A549 (cell line): ENCODE data around the gene AK1. TPM values are rescaled to one million over a fixed set of nuclear protein-coding genes. Genes with fewer than 3 reads are reported as not detected.
"Not testable (repeated sequence)": the region's sequence is repeated elsewhere in the genome, so short reads cannot be mapped to it uniquely, and the experiment has no call there.

Experiments used
- ATAC-seq, 2 experiments: fragments of 200-7000 bp in 1 of 2; fragments of >200 bp in 1 of 2; cut with Nextera tagmentation in 1 of 2; cut with Tn5 transposase in 1 of 2; 3 replicates each; pipeline versions ENCODE4 v1.8.0 to v1.9.1; 2018 to 2020; ENCODE audit warnings: mild to moderate bottlenecking in 1 of 2, moderate library complexity in 1 of 2
- CTCF ChIA-PET: fragments of 300-600 bp; sonication (Branson Sonifier 250); formaldehyde crosslinking; extraction: SDS; loops from one replicate; lab custom pipeline; 2021; ENCODE audit warnings: antibody characterized with exemption, inconsistent platforms; lab: Yijun Ruan, JAX
- POLR2A ChIA-PET: fragments of 350-600 bp; formaldehyde crosslinking; extraction: SDS; loops from one replicate; lab custom pipeline; 2021; ENCODE audit warnings: antibody characterized with exemption, inconsistent platforms; lab: Yijun Ruan, JAX
- DNase-seq, 2 experiments: peaks; one replicate each; pipeline versions ENCODE4 v3.0.0 to v3.0.0-alpha.2; 2011 to 2016; ENCODE audit warnings: low read depth in 1 of 2, low spot score in 1 of 2
- FAIRE-seq: peaks from 2 replicates; lab custom pipeline; 2011; peaks lifted over from hg19 to GRCh38; lab: Jason Lieb, UNC
- H3K27ac ChIP-seq, 2 experiments: fragments of >200 bp; sonication (Bioruptor Twin); formaldehyde crosslinking; 3 replicates each; pipeline ENCODE4 v1.5.1; 2016 to 2017
- H3K4me1 ChIP-seq: fragments of >200 bp; sonication (Bioruptor Twin); formaldehyde crosslinking; 3 replicates; pipeline ENCODE4 v1.6.1; 2016
- H3K4me2 ChIP-seq: fragments of >200 bp; sonication (Bioruptor Twin); formaldehyde crosslinking; 3 replicates; pipeline ENCODE4 v1.6.1; 2016
- H3K4me3 ChIP-seq: fragments of >200 bp; sonication (Bioruptor Twin); formaldehyde crosslinking; 3 replicates; pipeline ENCODE4 v1.5.1; 2016
- H3K9me3 ChIP-seq: fragments of >200 bp; sonication (Bioruptor Twin); formaldehyde crosslinking; 3 replicates; pipeline ENCODE4 v1.6.1; 2016
- CBX8 ChIP-seq: fragments of 200-600 bp; sonication (generic); IDR thresholded peaks from 2 replicates; pipeline ENCODE4 v1.6.1; 2016
- CHD2 ChIP-seq: fragments of 150-350 bp; IDR thresholded peaks from 2 replicates; pipeline ENCODE4 v1.6.1; 2014; ENCODE audit warnings: low read length; ENCODE audit not compliant: partially characterized antibody
- CHD4 ChIP-seq: fragments of 200-600 bp; sonication (generic); IDR thresholded peaks from 2 replicates; pipeline ENCODE4 v1.6.1; 2016; ENCODE audit warnings: antibody characterized with exemption, mild to moderate bottlenecking, borderline replicate concordance
- EHF ChIP-seq: fragments of 250-450 bp; sonication (Bioruptor Pico); IDR thresholded peaks from 2 replicates; pipeline ENCODE4 v1.5.0; 2020; ENCODE audit warnings: mild to moderate bottlenecking
- EHMT2 ChIP-seq: fragments of 200-600 bp; sonication (generic); IDR thresholded peaks from 2 replicates; pipeline ENCODE4 v1.6.1; 2016; ENCODE audit warnings: antibody characterized with exemption, low read depth, mild to moderate bottlenecking, moderate library complexity
- FOSL2 ChIP-seq, 2 experiments: fragments of 450-650 bp in 1 of 2; fragments of >200 bp in 1 of 2; sonication (Bioruptor Twin) in 1 of 2; formaldehyde crosslinking; IDR thresholded peaks; 2 replicates each; pipeline versions ENCODE4 v1.5.0 to v1.6.1; 2016 to 2020; ENCODE audit warnings: mild to moderate bottlenecking in 1 of 2, moderate library complexity in 1 of 2
- HDAC2 ChIP-seq: fragments of 200-600 bp; sonication (generic); IDR thresholded peaks from 2 replicates; pipeline ENCODE4 v1.6.1; 2016
- HOXB13 ChIP-seq: fragments of 250-450 bp; sonication (Bioruptor Pico); IDR thresholded peaks from 2 replicates; pipeline ENCODE4 v1.5.0; 2020; ENCODE audit warnings: low read depth, mild to moderate bottlenecking, moderate library complexity
- HOXB5 ChIP-seq: fragments of 250-450 bp; sonication (Bioruptor Pico); IDR thresholded peaks from 2 replicates; pipeline ENCODE4 v1.5.0; 2020; ENCODE audit warnings: mild to moderate bottlenecking, moderate library complexity
- JUN ChIP-seq, 2 experiments: fragments of >200 bp; sonication (Bioruptor Twin); formaldehyde crosslinking; IDR thresholded peaks; 2 replicates in 1 of 2; 3 replicates in 1 of 2; pipeline ENCODE4 v1.6.1; 2016 to 2017
- MAZ ChIP-seq: fragments of 150-350 bp; IDR thresholded peaks from 2 replicates; pipeline ENCODE4 v1.6.1; 2014; ENCODE audit warnings: antibody characterized with exemption, low read depth, low read length, borderline replicate concordance
- NFE2L2 ChIP-seq: fragments of 150-350 bp; conservative IDR thresholded peaks from 2 replicates; pipeline ENCODE4 v1.6.1; 2014; ENCODE audit warnings: low read length
- NR3C1 ChIP-seq: fragments of >200 bp; sonication (Bioruptor Twin); formaldehyde crosslinking; IDR thresholded peaks from 3 replicates; pipeline ENCODE4 v1.6.1; 2017
- RAD21 ChIP-seq, 2 experiments: fragments of >200 bp in 1 of 2; sonication (Bioruptor Twin) in 1 of 2; formaldehyde crosslinking in 1 of 2; IDR thresholded peaks in 1 of 2; conservative IDR thresholded peaks in 1 of 2; 2 replicates in 1 of 2; 3 replicates in 1 of 2; pipeline ENCODE4 v1.6.1; 2012 to 2018; ENCODE audit warnings: inconsistent platforms in 1 of 2
- RFX5 ChIP-seq: fragments of 450-650 bp; IDR thresholded peaks from 2 replicates; pipeline ENCODE4 v1.7.1; 2014; ENCODE audit warnings: antibody characterized with exemption, mild to moderate bottlenecking, moderate library complexity
- SMC3 ChIP-seq: fragments of >200 bp; sonication (Bioruptor Twin); formaldehyde crosslinking; IDR thresholded peaks from 3 replicates; pipeline ENCODE4 v1.6.1; 2018; ENCODE audit warnings: inconsistent platforms
- TFCP2L1 ChIP-seq: fragments of 250-450 bp; sonication (Bioruptor Pico); IDR thresholded peaks from 2 replicates; pipeline ENCODE4 v1.5.0; 2021; ENCODE audit warnings: mild to moderate bottlenecking
- TP53 ChIP-seq: fragments of 250-450 bp; sonication (Bioruptor Pico); IDR thresholded peaks from 2 replicates; pipeline ENCODE4 v1.5.0; 2021; ENCODE audit warnings: mild to moderate bottlenecking, moderate library complexity
- WGBS: methylation state at CpG from one replicate; pipeline ENCODE4 v1.1.6; 2017; ENCODE audit errors: missing lambda C conversion rate; 5-methylcytosine and 5-hydroxymethylcytosine counted together
- polyA plus RNA-seq, 4 experiments: library from polyadenylated mRNA; depleted of rRNA in 3 of 4; stranded (reverse); fragments of >200 nt; fragmentation: RNase III in 1 of 4; extraction: RNeasy Plus Mini Kit Qiagen cat#74134 plus additional on column Dnase treatment in 1 of 4; gene quantifications; 2 replicates in 3 of 4; 3 replicates in 1 of 4; pipeline ENCODE4 v1.2.3, GENCODE V29; 2011 to 2017
- TF ChIP-seq, protein P1 (sequence below): fragments of >200 bp; sonication (Bioruptor Twin); formaldehyde crosslinking; IDR thresholded peaks from 3 replicates; pipeline ENCODE4 v1.5.1; 2016
- TF ChIP-seq, protein P2 (sequence below): IDR thresholded peaks from 2 replicates; pipeline ENCODE4 v1.6.1; 2012
- TF ChIP-seq, protein P3 (sequence below): fragments of 200-600 bp; sonication (generic); IDR thresholded peaks from 2 replicates; pipeline ENCODE4 v1.6.1; 2016; ENCODE audit warnings: antibody characterized with exemption, mild to moderate bottlenecking, moderate library complexity
- TF ChIP-seq, protein P4 (sequence below): fragments of 150-350 bp; IDR thresholded peaks from 2 replicates; pipeline ENCODE4 v1.6.1; 2014; ENCODE audit warnings: low read depth, mild to moderate bottlenecking, low read length

Gene AK1
- polyA plus RNA-seq, 2 of the 4 experiments (the other 2 are of a cell fraction), result 30.0 to 31.9 TPM

DNA sequence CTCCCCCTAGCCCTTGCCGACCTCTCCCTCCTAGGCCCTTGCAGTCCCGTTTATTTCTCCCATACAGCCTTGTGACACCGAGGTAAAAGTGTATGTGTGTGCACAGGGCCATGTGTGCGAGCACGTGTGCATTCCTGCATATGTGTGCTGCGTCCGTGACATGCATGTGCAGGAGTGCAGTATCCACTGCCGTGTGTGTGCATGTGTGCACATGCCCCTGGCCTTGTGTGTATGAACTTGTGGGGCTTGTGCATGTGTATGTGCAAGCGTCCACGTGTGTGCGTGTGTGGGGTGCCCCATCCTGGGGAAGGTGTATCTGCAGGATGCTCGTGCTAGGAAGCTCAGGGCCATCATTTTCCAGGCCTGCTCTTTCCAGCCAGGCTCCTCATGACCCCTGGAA is 6.6 kb downstream of the AK1 start (continued):
- TF ChIP-seq RFX5, result no peak

DNA sequence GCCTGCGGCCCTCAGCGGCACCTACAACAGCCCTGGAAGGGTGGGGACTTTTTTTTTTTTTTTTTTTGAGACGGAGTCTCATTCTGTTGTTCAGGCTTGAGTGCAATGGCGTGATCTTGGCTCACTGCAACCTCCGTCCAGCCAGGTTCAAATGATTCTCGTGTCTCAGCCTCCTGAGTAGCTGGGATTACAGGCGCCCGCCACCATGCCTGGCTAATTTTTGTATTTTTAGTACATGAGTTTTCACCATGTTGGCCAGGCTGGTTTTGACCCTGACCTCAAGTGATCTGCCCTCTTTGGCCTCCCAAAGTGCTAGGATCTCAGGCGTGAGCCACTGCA is 7.4 kb downstream of the AK1 start:
- peaks cover 12% of the 10 kb centered on the region for H3K4me1 ChIP-seq
- not testable (repeated sequence) for DNase-seq, H3K4me3 ChIP-seq, H3K4me2 ChIP-seq, H3K27ac ChIP-seq, ATAC-seq, FAIRE-seq, H3K9me3 ChIP-seq
- POLR2A ChIA-PET, result interaction anchor here (0.6 to 1.1 kb wide), 4 partner anchors 67 to 419 kb away, joined by 3 to 10 read pairs (median 5); partner anchors contain the start of gene LRSAM1
- CTCF ChIA-PET, result interaction anchor here (0.6 to 13.7 kb wide), 81 partner anchors 8 to 408 kb away, joined by 3 to 117 read pairs (median 6); partner anchors contain the start of genes CDK9, ENG, FPGS and ST6GALNAC4
- 53% methylated on average over 9 of the region's 9 CpGs for WGBS

DNA sequence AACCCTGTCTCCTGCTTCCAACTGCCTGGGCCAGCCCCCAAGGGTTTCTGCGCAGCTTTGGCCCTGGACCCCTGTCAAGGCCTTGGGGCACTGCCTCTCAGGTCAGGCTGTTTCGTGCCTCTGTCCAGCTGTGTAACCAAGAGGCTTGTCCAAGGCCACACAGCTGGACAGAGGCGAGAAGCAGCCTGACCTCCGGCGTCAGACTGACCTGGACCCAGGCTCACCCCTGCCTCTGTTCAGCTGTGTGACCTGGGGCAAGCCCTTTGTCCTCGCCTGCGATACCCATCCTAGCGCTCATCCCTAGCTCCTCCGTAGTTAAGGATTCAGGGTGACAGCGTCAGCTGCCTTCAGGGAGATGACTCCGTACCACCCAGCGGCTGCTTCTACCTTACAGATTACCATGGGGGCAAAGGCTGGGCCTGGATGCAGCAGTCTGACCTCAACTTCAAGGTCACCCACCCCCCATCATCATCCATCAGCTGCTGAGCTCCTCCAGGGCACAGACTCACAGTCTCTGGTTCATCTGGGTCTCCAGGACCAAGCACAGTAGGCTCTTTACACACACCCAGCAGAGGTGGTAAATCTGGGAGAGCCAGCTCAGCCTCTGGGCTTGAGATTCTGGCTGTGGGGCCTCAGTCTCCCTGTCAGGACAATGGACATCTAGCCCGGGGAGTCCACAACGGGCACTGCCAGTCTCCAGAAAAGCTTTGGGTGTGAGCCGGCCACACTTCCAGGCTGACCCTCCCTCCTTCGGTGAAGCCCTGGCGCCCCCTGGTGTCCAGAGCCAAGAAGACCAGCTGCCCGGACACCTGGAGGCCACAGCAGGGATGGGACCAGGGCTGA is 7.9 kb downstream of the AK1 start:
- H3K4me1 ChIP-seq, result peaks cover 7% of the 10 kb centered on the region
- TF ChIP-seq, protein P1, sequence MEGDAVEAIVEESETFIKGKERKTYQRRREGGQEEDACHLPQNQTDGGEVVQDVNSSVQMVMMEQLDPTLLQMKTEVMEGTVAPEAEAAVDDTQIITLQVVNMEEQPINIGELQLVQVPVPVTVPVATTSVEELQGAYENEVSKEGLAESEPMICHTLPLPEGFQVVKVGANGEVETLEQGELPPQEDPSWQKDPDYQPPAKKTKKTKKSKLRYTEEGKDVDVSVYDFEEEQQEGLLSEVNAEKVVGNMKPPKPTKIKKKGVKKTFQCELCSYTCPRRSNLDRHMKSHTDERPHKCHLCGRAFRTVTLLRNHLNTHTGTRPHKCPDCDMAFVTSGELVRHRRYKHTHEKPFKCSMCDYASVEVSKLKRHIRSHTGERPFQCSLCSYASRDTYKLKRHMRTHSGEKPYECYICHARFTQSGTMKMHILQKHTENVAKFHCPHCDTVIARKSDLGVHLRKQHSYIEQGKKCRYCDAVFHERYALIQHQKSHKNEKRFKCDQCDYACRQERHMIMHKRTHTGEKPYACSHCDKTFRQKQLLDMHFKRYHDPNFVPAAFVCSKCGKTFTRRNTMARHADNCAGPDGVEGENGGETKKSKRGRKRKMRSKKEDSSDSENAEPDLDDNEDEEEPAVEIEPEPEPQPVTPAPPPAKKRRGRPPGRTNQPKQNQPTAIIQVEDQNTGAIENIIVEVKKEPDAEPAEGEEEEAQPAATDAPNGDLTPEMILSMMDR, result peak; percentile 82
- no peak for TF ChIP-seq TFCP2L1 (CRISPR knock-in tag)
- peak; percentile 88 for TF ChIP-seq SMC3
- TF ChIP-seq, protein P2, sequence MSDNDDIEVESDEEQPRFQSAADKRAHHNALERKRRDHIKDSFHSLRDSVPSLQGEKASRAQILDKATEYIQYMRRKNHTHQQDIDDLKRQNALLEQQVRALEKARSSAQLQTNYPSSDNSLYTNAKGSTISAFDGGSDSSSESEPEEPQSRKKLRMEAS, result 0 out of 2 replicates have a peak, but pooled peaks have one; percentile 30
- TF ChIP-seq, protein P3, sequence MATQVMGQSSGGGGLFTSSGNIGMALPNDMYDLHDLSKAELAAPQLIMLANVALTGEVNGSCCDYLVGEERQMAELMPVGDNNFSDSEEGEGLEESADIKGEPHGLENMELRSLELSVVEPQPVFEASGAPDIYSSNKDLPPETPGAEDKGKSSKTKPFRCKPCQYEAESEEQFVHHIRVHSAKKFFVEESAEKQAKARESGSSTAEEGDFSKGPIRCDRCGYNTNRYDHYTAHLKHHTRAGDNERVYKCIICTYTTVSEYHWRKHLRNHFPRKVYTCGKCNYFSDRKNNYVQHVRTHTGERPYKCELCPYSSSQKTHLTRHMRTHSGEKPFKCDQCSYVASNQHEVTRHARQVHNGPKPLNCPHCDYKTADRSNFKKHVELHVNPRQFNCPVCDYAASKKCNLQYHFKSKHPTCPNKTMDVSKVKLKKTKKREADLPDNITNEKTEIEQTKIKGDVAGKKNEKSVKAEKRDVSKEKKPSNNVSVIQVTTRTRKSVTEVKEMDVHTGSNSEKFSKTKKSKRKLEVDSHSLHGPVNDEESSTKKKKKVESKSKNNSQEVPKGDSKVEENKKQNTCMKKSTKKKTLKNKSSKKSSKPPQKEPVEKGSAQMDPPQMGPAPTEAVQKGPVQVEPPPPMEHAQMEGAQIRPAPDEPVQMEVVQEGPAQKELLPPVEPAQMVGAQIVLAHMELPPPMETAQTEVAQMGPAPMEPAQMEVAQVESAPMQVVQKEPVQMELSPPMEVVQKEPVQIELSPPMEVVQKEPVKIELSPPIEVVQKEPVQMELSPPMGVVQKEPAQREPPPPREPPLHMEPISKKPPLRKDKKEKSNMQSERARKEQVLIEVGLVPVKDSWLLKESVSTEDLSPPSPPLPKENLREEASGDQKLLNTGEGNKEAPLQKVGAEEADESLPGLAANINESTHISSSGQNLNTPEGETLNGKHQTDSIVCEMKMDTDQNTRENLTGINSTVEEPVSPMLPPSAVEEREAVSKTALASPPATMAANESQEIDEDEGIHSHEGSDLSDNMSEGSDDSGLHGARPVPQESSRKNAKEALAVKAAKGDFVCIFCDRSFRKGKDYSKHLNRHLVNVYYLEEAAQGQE, result no peak
- peak; percentile 89 to 96 for TF ChIP-seq RAD21 (conservative IDR thresholded peaks at IDR 0.05 in 1 of 2, IDR thresholded peaks at IDR 0.05 in 1 of 2)
- TF ChIP-seq, all 56 proteins: peak for 4
- Histone ChIP-seq H3K27ac (peak overlapping the region in 1 of 2 experiments; percentile 45; a peak in 1 of 6 replicates), H3K4me2 (no peak overlapping the region), H3K9me3 (no peaks in the 10 kb centered on the region), H3K4me3 (no peak overlapping the region)
- ChIA-PET CTCF (interaction anchor here (0.6 to 13.7 kb wide), 87 partner anchors 9 to 471 kb away, joined by 3 to 117 read pairs (median 6); partner anchors contain the start of genes CDK9, ENG, FPGS and PTRH1), POLR2A (interaction anchor here (0.7 to 1.1 kb wide), 4 partner anchors 66 to 418 kb away, joined by 3 to 10 read pairs (median 5); partner anchors contain the start of gene LRSAM1)
- 50% methylated on average over 14 of the region's 18 CpGs for WGBS
- ATAC-seq, result peak; percentile 88 to 97
- no peak for FAIRE-seq
- DNase-seq, result peak; percentile 81 to 96

DNA sequence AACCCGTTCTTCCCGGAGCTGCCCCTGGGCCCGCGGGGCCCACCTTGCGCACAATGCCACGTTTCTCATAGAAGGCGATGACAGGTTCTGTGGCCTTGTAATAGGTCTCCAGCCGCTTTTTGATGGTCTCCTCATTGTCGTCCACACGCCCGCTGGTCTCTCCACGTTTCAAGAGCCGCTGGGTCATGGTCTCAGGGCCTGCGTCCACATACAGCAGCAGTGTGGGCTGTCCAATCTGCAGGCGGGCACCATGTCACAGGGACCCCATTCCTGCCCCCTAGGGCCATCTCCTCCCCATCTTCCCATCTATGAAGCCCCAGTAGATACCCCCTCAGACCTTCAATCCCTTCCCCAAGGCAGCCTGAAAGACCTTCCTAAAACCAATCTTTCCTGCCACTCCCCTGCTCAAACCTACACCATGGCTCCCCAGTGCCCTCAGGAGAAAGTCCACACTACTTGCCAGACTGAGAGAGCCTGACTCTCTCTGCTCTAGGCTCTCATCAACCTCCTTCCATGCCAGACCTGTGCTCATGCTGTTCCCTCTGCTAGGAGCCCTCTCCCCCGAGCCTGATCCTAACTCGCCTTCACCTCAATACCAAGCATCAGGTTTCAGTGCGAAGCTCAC is 9.1 kb downstream of the AK1 start:
- 95% methylated on average over 18 of the region's 18 CpGs for WGBS
- H3K9me3 ChIP-seq, result no peaks in the 10 kb centered on the region
- no peak overlapping the region for H3K4me2 ChIP-seq
- ATAC-seq (no peak), FAIRE-seq (no peak), DNase-seq (no peak)
- H3K4me3 ChIP-seq, result no peak overlapping the region
- POLR2A ChIA-PET, result no interaction called here
- H3K27ac ChIP-seq, result no peak overlapping the region
- no peaks in the 10 kb centered on the region for H3K4me1 ChIP-seq
- CTCF ChIA-PET, result interaction anchor here (0.8 to 13.7 kb wide), 21 partner anchors 13 to 380 kb away, joined by 3 to 117 read pairs (median 20); partner anchors contain the start of genes CDK9, ENG, FPGS and ST6GALNAC4
- TF ChIP-seq, protein P4, sequence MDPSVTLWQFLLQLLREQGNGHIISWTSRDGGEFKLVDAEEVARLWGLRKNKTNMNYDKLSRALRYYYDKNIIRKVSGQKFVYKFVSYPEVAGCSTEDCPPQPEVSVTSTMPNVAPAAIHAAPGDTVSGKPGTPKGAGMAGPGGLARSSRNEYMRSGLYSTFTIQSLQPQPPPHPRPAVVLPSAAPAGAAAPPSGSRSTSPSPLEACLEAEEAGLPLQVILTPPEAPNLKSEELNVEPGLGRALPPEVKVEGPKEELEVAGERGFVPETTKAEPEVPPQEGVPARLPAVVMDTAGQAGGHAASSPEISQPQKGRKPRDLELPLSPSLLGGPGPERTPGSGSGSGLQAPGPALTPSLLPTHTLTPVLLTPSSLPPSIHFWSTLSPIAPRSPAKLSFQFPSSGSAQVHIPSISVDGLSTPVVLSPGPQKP, result no peak
- TF ChIP-seq MAZ (no peak), NR3C1 (no peak), EHF (CRISPR knock-in tag) (no peak), HOXB5 (CRISPR knock-in tag) (no peak), HDAC2 (no peak), FOSL2 (IDR thresholded peaks at IDR 0.05) (no peak), FOSL2 (CRISPR knock-in tag; IDR thresholded peaks at IDR 0.05) (no peak), NFE2L2 (no peak), HOXB13 (no peak), CBX8 (no peak), CHD2 (no peak), TP53 (CRISPR knock-in tag) (no peak), JUN (IDR thresholded peaks at IDR 0.05) (no peak), EHMT2 (no peak), CHD4 (no peak)
